Stimulated activated CD8-positive, alpha-beta memory T cell treated with anti-CD3 and anti-CD28 coated beads, Interleukin-12 subunit alpha, Interleukin-12 subunit beta, amount 100 ng/mL, for 1 hour (primary cell): Measurements from ENCODE around the gene FCAR.
"Not testable (repeated sequence)": the region's sequence is repeated elsewhere in the genome, so short reads cannot be mapped to it uniquely, and the experiment has no call there.

Experiments used
- DNase-seq: peaks from one replicate; pipeline ENCODE4 v3.0.0-alpha.2; 2020; ENCODE audit warnings: low read depth

FCAR gene

DNA sequence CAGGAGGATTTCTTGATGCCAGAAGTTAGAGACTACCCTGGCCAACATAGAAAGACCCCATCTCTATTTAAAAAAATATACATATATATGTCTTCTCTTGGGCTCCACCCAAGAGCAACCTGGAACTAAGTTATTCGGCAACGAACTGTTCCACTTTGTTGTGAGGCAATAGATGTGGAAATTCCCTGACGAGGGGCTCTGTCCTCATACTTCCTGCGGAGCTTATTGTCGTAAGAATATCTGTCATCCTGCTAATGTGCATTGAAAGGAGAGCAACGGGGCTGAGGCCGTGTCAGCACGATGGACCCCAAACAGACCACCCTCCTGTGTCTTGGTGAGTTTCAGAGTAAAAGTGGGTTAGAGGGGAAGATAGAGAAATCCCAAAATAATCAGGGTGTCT lies at the start of gene FCAR:
Gene FCAR, plus strand, starts transcription at position 246 of the 400 bp plus-strand sequence. Its CDS starts 55 bp downstream, at position 301.
- no peak for DNase-seq

DNA sequence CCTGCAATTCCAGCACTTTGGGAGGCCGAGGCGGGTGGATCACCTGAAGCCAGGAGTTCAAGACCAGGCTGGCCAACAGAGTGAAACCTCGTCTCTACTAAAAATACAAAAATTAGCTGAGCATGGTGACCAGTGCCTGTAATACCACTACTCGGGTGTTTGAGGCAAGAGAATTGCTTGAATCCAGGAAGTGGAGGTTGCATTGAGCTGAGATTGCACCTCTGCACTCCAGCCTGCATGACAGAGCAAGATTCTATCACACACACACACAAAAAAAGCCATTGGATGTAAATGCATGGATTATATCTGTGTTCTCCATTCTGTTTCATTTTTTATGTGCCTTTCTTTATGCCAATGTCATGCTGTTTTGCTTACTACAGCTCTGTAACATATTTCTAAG lies 49.6 kb upstream of the FCAR start:
- not testable (repeated sequence) for DNase-seq

DNA sequence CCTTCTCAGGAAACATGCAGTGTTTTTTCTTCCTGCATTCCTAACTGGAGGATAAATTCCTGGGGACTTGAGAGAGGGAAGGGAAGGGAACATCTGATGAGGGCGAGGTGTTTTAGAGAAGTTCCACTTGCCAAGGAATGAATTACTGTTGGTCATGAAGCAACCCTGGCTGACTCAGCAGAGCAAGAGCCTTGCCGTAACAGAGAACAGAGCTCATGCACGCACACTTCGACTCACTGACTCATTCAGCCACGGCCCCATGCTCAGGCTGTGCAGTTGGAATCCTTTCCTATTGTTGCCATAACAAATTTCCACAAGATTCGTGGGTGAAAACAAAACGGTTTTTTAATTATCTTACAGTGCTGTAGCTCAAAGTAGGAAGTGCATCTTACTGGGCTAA lies 48.7 kb upstream of the FCAR start:
- not testable (repeated sequence) for DNase-seq

DNA sequence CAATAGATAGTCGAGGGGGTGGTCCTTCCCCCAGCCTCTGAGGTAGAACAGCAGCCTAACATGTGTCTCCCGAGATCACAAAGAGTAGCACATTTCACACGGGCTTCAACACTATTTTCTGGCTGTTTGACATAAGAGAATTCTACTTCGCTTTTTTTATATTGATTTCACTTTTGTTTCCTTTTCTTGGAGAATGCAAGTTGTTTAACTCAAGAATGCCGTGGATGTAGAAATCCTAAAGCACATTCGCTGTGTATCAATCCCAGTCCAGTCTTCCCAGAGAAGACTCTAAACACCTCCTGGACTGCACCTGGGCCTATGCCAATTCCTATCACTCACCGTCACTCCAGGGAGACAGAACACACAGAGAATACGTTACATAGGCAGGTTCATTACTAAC lies 46.0 kb upstream of the FCAR start:
- not testable (repeated sequence) for DNase-seq

DNA sequence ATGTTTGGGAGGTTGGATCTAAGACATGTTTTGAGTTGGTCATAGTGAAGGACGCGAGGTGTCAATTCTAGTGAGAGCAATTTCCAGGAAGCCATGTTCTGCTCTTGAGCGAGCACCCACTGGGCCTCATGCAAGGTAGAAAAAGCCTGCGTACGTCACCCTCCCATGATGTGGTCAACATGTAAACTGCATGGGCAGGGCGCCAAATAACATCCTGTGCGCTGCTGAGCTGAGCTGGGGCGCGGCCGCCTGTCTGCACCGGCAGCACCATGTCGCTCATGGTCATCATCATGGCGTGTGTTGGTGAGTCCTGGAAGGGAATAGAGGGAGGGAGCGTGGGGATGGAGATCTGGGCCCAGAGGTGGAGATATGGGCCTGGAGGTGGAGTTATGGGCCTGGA lies 41.5 kb upstream of the FCAR start, which contains the start of gene KIR2DS4:
Gene KIR2DS4, plus strand, starts transcription at position 181 of the 400 bp plus-strand sequence.
- DNase-seq: not testable (repeated sequence)

DNA sequence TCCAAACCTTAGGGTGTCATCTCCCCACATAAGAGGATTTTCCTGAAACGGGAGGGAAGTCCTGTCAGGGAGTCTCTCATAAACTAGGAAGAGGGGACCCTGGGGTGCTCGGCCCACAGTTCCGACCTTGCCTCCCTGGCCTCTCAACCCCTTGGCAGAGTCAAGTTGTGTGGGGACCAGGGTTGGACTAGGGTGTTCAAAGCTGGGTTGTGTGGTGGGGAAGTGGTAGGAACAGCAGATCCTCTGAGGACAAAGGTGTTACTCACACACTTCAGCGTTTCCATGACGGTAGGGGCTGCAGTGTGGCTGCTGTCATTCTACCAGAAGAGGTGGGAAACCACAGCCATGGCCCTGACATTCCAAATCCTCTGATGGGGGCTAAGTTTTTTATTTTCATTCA lies 38.9 kb upstream of the FCAR start:
- DNase-seq: not testable (repeated sequence)

DNA sequence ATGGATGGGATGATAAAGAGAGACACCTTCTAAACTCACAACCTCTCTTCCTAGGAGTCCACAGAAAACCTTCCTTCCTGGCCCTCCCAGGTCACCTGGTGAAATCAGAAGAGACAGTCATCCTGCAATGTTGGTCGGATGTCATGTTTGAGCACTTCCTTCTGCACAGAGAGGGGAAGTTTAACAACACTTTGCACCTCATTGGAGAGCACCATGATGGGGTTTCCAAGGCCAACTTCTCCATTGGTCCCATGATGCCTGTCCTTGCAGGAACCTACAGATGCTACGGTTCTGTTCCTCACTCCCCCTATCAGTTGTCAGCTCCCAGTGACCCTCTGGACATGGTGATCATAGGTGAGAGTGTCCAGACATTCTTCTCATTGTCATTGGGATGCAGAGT lies 36.5 kb upstream of the FCAR start:
- DNase-seq: not testable (repeated sequence)

DNA sequence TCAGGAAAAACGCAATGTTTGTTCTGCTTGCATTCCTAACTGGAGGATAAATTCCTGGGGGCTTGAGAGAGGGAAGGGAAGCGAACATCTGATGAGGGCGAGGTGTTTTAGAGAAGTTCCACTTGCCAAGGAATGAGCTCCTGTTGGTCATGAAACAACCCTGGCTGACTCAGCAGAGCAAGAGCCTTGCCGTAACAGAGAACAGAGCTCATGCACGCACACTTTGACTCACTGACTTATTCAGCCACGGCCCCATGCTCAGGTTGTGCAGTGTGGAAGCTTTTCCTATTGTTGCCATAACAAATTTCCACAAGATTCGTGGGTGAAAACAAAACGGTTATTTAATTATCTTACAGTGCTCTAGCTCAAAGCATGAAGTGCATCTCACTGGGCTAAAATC lies 30.9 kb upstream of the FCAR start:
- not testable (repeated sequence) for DNase-seq

DNA sequence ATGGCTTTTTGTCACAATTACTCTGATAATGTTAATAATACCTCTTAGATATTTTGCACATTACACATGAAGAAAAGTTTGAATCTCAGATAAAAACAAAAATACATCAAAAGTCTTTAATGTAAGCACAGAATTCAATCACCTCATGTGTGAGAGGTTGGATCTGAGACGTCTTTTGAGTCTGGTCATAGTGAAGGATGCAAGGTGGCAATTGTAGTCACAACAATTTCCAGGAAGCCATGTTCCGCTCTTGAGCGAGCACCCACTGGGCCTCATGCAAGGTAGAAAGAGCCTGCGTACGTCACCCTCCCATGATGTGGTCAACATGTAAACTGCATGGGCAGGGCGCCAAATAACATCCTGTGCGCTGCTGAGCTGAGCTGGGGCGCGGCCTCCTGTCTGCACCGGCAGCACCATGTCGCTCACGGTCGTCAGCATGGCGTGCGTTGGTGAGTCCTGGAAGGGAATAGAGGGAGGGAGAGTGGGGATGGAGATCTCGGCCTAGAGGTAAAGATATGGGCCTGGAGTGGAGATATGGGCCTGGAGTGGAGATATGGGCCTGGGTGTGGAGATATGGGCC lies 23.9 kb upstream of the FCAR start, which contains the start of gene KIR3DL2:
Gene KIR3DL2, plus strand, starts transcription at position 383 of the 580 bp plus-strand sequence. Its CDS starts 33 bp downstream, at position 416.
- not testable (repeated sequence) for DNase-seq

DNA sequence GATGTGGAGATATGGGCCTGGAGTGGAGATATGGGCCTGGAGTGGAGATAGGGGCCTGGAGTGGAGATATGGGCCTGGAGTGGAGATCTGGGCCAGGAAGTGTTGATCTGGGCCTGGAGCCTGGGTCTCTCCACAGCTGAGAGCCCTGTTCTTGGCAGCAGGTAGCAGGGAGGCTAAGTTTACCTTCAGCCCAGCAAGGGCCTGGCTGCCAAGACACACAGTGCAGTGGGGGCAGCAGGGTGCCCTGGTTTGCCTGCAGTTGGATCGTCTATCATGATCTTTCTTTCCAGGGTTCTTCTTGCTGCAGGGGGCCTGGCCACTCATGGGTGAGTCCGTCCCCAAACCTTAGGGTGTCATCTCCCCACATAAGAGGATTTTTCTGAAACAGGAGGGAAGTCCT lies 23.1 kb upstream of the FCAR start:
- DNase-seq: no peak

DNA sequence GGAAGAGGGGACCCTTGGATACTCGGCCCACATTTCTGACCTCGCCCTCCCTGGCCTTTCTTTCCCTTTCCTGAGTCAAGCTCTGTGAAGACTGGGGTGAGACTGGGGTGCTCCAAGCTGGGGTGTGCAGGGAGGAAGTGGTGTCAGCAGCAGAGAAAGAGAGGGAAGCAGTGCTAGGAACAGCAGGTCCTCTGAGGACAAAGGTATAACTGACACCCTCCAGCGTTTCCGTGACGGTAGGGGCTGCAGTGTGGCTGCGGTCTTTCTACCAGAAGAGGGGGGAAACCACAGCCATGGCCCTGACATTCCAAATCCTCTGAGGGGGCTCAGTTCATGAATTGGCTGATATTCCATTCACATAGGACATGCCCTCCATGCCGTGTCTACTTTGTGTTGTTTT lies 22.7 kb upstream of the FCAR start:
- DNase-seq: no peak

DNA sequence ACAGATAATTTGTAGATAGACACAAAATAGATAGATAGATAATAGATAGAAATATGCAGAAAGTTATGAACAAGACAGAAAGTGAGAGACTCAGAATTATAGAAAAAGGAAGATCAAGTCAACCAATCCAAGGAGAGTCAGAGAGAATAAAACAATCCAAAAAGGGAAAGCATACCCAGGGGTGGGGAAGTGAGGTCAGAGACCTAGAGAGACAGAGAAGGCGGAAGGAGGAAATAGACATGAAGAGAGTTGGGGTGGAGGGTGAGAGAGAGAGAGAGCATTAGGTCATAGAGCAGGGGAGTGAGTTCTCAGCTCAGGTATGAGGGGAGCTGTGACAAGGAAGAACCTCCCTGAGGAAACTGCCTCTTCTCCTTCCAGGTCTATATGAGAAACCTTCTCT lies 18.8 kb upstream of the FCAR start:
- not testable (repeated sequence) for DNase-seq

DNA sequence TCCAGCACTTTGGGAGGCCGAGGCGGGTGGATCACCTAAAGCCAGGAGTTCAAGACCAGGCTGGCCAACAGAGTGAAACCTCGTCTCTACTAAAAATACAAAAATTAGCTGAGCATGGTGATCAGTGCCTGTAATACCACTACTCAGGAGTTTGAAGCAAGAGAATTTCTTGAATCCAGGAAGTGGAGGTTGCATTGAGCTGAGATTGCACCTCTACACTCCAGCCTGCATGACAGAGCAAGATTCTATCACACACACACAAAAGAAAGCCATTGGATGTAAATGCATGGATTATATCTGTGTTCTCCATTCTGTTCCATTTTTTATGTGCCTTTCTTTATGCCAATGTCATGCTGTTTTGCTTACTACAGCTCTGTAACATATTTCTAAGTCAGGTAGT lies 15.6 kb upstream of the FCAR start:
- not testable (repeated sequence) for DNase-seq

DNA sequence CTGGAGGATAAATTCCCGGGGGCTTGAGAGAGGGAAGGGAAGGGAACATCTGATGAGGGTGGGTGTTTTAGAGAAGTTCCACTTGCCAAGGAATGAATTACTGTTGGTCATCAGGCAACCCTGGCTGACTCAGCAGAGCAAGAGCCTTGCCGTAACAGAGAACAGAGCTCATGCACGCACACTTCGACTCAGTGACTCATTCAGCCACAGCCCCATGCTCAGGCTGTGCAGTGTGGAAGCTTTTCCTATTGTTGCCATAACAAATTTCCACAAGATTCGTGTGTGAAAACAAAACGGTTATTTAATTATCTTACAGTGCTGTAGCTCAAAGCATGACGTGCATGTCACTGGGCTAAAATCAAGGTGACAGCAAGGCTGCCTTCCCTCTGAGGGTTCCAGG lies 14.6 kb upstream of the FCAR start:
- not testable (repeated sequence) for DNase-seq

DNA sequence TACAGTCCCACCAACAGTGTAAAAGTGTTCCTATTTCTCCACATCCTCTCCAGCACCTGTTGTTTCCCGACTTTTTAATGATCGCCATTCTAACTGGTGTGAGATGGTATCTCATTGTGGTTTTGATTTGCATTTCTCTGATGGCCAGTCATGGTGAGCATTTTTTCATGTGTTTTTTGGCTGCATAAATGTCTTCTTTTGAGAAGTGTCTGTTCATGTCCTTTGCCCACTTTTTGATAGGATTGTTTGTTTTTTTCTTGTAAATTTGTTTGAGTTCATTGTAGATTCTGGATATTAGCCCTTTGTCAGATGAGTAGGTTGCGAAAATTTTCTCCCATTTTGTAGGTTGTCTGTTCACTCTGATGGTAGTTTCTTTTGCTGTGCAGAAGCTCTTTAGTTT lies 10.6 kb upstream of the FCAR start:
- not testable (repeated sequence) for DNase-seq

DNA sequence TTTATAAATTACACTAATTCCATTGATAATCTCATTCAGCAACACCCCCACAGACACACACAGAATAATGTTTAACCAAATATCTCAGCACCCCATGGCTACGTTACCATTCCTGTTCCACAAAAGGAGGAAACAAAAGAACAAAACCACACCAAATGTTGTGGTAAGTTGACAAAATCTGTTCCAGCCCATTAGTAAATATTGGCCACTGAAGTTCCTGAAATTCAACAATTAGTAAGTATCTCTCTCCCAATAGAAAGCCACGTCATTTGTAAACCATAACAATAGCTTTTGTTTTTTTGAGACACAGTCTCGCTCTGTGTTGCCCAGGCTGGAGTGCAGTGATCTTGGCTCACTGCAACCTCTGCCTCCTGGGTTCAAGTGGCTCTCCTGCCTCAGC lies 2.3 kb upstream of the FCAR start:
- no peak for DNase-seq

DNA sequence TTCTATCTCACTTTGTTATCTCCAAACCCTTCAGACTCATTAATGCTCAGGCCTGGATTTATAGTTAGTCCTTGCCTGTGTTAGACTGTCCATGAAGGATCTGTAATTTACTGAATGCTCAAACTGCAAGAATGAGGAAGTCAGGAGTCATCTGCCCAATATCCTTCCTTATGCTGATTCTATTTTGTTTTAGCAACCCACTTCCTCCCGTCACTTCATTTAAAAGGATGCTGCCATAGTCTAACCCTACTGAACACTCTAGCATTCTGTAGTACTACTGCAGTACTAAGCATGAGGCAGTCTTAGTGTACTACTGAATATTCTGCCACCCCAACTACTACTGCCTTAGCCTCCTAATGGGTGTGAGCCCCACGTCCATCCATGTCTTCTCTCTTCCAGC lies 1.5 kb downstream of the FCAR start:
- DNase-seq: no peak

DNA sequence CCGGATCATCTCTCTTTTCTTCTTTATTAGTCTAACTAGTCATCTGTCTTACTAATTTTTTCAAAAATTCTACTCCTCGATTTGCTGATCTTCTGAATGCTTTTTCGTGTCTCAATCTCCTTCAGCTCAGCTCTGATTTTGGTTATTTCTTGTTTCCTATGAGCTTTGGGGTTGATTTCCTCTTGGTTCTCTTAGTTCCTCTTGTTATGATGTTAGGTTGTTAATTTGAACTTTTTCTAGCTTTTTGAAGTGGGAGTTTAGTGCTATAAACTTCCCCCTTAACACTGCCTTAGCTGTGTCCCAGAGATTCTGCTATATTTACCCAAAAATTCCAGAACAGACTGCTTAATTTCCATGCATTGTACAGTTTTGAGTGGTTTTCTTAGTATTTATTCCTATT lies 3.4 kb downstream of the FCAR start:
- DNase-seq: no peak

DNA sequence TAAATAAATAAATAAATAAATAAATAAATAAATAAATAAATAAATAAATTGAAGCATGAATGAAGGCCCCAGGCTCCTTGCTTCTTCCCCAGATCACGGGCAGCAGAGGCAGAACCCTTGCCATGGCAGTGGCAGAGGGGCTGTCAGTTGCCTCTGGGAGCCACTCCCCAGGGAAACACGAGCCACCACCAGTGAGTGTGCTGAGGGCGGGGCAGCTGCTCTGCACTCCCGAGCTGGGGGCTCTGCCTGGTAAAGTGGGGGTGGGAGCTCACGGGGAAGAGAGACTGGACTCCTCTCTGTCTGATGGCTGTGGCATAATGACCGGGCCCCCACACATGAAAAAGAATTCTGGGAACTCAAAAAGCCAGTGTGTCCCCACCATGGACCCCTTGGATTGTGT lies 7.8 kb downstream of the FCAR start:
- no peak for DNase-seq

DNA sequence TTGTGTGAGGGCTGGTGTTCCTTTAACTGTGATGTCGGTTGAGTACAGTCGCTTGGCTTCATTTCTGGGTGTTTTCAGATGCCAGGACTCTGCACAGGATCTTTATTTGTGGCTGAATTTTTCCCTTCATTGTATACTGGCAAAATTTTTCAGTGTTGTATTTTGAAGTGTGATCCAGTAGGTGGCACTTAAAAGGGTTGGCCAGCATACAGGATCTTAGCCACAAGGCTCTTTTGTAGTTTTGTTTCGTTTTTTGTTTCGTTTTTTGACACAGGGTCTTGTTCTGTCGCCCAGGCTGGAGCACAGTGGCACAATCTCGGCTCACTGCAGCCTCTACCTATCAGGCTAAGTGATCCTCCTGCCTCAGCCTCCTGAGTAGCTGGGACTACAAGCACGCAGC lies 8.7 kb downstream of the FCAR start:
- no peak for DNase-seq

DNA sequence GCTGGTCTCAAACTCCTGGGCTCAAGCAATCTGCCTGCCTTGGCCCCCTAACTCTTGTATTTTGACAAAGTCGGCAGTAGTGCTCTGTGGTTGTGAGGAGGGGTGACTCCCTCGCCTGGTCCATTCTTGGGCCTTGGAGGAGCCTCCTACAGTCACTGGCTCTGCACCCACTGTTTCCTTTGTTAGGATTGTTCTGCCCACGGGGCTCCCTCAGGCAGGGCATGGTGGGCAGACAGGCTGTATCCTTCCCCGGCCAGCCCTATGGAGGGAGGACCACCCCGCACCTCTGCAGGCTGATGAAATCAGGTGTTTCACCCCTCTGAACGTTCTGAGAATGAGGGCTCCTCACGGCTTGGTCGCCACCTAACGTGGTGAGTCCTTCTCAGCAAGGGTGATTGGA lies 9.2 kb downstream of the FCAR start:
- no peak for DNase-seq

DNA sequence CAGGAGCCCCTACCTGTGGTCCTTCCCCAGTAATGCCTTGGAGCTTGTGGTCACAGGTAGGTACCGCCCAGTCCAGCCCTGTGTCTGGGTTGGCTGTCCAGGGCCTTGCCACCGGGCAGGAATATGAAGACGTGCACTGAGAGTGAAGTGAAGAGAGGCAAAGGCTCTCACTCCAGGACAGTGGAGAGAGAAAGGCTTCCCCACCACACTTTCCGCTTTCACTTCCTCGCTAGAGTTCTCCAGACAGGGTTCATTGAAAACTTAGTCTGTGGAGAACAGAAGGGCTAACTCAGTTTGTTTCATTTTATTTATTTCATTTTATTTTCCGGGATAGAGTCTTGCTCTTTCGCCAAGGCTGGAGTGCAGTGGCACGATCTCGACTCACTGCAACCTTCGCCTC lies 14.2 kb downstream of the FCAR start:
- no peak for DNase-seq

DNA sequence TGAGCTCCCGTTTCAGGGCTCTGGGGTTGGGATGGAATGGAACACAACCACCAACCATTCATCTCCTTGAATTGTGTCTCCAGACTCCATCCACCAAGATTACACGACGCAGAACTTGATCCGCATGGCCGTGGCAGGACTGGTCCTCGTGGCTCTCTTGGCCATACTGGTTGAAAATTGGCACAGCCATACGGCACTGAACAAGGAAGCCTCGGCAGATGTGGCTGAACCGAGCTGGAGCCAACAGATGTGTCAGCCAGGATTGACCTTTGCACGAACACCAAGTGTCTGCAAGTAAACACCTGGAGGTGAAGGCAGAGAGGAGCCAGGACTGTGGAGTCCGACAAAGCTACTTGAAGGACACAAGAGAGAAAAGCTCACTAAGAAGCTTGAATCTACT lies 15.5 kb downstream of the FCAR start:
- no peak for DNase-seq

DNA sequence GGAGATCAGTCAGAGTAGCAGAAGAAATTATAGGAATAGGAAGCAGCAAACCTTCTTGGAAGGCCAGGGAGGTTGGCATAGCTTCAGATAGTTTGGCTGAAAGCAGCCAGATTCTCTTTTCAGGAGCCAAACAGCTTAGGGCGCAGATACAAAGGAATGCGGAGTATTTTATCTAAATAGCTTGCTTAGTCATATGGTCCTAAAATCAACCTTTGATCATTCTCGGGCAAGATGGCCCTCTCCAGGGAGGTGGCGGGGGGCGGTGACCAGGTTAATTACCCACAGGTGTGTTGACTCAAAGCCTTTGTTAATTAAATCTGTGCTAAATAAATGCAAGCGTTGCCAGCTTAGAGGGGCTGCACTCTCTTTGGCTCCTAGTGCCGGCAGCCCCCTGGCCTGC lies 19.4 kb downstream of the FCAR start:
- no peak for DNase-seq
